Measurements from ENCODE around the gene PPP1R15A. TPM values are rescaled to one million over a fixed set of nuclear protein-coding genes. Genes with fewer than 3 reads are reported as not detected.
"Not testable (repeated sequence)": the region's sequence is repeated elsewhere in the genome, so short reads cannot be mapped to it uniquely, and the experiment has no call there.

Gene PPP1R15A
- 26.3 and 30.2 TPM in 2 replicates for total RNA-seq (2014; rRNA removed; shearing (Covaris generic))
- polyA plus RNA-seq (2015; cell fraction: cytosol; rRNA removed), result 43.9 and 54.8 TPM in 2 replicates
- polyA plus RNA-seq (2015; cell fraction: nucleus; rRNA removed), result 35.8 and 38.4 TPM in 2 replicates

DNA sequence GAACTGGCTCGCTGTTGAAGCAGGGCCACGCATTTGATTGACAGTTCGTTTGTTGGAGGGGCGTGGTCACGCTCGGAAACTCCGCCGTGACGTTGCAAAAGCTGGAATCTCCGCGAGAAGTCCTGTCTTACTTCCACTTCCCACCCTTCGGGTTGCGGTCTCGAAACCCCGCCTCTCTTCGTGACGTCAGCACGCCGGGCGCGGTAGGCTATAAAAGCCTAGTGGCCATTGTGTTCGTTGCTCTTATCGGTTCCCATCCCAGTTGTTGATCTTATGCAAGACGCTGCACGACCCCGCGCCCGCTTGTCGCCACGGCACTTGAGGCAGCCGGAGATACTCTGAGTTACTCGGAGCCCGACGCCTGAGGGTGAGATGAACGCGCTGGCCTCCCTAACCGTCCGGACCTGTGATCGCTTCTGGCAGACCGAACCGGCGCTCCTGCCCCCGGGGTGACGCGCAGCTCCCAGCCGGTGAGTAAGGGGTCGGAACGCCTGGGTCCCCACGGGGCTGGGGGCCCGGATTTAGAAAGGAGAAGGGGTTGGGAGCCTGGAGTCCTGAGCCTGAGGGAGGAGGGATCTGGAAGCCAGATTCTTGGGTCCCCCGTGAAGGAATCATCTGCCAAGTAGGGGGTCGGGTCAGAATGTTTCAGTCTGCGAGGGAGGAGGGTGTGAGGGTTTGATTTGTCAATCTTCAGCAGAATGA lies at the start of gene PPP1R15A:
TSS of gene PPP1R15A (plus strand) at position 240 of the 702 bp plus-strand sequence. CDS start 813 bp downstream, outside the sequence.
- in situ Hi-C loops (cut with HindIII; ENCODE audit: low pct_unique_long_range_greater_than_20kb, low sequenced_read_pairs), result no loop called here
- peak; percentile 98 for DNase-seq (ENCODE audit: low read depth, low spot score)

DNA sequence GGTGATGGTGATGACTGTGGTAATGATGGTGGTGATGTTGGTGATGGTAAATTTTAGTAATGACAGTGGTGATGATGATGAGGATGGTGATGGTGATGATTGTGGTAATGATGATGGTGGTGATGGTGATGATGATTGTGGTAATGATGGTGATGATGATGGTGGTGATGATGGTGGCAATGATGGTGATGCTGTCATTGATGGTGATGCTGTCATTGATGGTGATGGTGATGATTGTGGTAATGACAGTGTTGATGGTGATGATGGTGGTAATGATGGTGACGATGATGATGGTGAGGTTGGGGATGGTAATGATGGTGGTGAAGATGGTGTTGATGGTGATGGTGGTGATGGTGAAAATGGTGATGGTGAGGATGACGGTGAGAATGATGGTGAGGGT lies 49.7 kb upstream of the PPP1R15A start:
- in situ Hi-C loops (cut with HindIII; ENCODE audit: low pct_unique_long_range_greater_than_20kb, low sequenced_read_pairs), result no loop called here
- no peak for DNase-seq (ENCODE audit: low read depth, low spot score)

DNA sequence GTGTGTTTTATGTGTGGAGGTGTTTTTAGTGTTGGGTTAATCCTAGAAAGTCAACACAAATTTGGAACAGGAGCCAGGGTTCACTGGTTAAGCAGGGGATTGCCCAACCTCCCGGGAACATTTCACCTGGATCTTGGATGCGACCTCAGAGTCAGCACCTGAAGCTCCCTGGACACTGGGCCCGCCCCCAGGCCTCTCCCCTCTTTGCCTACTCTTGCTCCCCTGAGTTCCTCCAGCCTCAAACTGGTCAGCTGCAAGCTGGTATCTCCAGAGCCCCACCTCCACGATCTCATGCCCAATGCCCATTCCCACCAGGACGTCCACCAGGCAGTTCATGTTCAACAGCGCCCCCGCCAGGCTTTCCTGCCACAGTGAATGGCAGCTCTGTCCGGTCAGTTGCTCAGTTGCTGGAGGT lies 45.6 kb upstream of the PPP1R15A start:
- in situ Hi-C loops (cut with HindIII; ENCODE audit: low pct_unique_long_range_greater_than_20kb, low sequenced_read_pairs), result no loop called here
- peak; percentile 32 for DNase-seq (ENCODE audit: low read depth, low spot score)

DNA sequence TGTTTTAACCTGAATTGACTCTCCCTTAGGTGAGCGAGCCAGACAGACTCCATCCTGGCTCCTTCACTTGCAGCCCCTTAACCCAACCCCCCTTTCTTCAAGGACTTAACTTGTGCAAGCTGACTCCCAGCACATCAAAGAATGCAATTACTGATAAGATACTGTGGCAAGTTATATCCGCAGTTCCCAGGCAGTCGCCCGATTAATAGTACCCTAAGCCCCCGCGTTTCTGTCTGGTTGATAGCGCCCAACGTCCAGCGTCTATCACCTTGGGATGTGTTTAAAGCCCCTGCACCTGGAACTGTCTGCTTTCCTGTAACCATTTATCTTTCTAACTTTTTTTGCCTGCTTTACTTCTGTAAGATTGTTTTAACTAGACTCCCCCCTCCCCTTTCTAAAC lies 42.1 kb upstream of the PPP1R15A start:
- in situ Hi-C loops (cut with HindIII; ENCODE audit: low pct_unique_long_range_greater_than_20kb, low sequenced_read_pairs), result no loop called here
- no peak for DNase-seq (ENCODE audit: low read depth, low spot score)

DNA sequence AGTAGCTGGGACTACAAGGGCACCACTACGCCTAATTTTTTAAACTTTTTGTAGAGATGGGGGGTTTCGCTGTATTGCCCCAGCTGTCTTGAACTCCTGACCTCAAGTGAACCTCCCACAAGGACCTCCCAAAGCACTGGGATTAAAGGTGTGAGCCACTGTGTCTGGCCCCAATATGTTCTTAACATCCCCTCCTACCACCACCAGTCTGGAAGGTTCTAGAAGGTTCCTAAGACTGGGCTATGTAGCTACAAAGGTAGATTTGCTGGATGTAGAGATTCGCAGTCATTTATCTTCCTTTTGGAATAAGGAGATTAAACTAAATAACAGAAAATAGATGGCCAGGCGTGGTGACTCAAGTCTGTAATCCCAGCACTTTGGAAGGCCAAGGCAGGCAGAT lies 41.3 kb upstream of the PPP1R15A start:
- in situ Hi-C loops (cut with HindIII; ENCODE audit: low pct_unique_long_range_greater_than_20kb, low sequenced_read_pairs), result no loop called here
- DNase-seq (ENCODE audit: low read depth, low spot score), result no peak

DNA sequence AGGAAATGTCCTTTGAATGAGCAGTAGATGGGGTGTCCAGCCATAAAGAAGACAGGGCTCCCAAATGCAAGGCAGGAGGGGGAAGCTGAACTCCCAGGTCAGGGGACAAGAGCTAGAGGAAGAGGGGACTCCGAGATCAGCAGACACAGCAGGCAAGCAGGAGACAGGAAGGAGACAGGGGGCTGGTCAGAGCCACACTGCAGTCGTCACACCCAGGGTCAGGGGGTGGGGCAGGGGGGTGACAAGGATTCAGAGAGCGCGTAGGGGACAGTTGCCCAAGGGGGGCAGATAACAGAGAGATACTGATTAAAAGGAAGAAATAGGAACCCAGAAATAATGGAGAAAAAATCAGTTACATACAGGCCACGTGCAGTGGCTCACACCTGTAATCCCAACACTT lies 39.2 kb upstream of the PPP1R15A start:
- DNase-seq (ENCODE audit: low read depth, low spot score), result no peak
- in situ Hi-C loops (cut with HindIII; ENCODE audit: low pct_unique_long_range_greater_than_20kb, low sequenced_read_pairs), result no loop called here

DNA sequence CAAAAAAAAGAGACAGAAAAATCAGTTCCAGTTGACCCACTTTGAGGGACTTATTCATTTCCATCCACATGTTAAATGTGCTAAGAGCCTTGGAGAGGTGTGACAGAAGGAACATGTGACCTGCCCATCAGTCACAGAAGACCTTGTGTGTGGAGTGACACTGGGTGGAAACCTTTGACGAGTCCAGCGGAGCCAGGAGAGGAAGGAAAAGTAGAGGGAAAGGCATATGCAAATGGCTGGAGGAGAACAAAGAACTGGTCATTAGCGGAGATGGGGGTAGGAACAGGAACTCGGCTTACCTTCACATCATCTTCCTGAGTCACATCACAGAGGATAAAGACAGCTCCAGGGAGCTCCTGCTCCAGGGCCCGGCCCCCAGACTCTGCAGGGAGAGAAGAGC lies 38.2 kb upstream of the PPP1R15A start:
- peak; percentile 39 for DNase-seq (ENCODE audit: low read depth, low spot score)
- in situ Hi-C loops (cut with HindIII; ENCODE audit: low pct_unique_long_range_greater_than_20kb, low sequenced_read_pairs), result no loop called here

DNA sequence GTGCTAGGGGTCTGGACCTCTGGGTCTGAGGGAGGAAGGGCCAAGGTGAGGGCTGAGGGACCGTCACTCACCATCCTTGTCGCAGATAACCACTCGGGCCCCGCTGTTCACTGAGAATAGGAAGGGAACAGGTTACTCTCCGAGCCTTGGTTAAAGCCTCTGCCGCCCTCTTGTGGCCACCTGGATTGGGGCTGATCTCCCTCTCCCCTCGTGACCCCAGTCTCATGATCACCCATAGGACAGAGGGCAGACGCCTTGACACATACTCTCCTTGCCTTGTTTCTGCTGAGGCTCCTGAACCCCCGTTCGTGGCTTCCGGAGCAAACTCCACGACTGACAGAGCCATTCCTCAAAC lies 36.5 kb upstream of the PPP1R15A start:
- in situ Hi-C loops (cut with HindIII; ENCODE audit: low pct_unique_long_range_greater_than_20kb, low sequenced_read_pairs), result no loop called here
- DNase-seq (ENCODE audit: low read depth, low spot score), result peak; percentile 93

DNA sequence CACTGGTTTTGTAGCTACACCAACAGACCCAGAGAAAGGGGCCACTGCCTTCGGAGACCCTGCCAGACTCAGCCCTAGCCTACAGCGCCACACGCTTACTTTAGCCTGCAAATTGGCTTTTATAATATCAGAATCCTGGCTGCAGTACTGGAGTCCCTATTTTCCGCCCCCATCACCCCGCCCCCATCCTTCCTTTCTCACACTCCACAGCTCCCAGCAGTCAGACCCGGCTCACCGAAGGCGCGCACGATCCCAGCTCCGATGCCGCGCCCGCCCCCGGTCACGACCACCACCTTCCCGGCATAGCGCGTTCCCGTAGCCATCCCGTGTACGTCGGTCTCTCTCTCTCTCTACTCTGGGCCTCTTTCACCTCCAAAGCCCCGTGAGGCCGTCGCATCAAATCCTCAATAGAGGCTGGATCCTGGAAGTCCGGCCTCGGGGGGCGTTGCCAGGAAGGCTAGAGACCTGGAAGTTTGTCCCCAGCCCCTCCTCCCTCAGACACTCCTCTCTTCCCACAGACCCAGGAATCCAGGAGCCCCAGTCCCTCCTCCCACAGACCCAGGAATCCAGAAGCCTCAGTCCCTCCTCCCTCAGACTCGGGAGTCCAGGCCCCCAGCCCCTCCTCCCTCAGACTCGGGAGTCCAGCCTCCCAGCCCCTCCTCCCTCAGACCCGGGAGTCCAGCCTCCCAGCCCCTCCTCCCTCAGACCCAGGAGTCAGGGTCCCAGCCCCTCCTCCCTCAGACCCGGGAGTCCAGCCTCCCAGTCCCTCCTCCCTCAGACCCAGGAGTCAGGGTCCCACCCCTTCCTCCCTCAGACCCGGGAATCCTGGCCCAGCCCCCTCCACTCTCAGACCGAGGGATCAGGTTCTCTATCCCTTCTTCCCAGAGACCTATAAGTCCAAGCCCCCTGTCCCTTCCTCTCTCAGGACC lies 35.9 kb upstream of the PPP1R15A start, which contains the start of gene HSD17B14:
TSS of gene HSD17B14 (minus strand) at position 403 of the 929 bp plus-strand sequence. CDS start at position 323, 80 bp downstream.
- in situ Hi-C loops (cut with HindIII; ENCODE audit: low pct_unique_long_range_greater_than_20kb, low sequenced_read_pairs), result no loop called here
- DNase-seq (ENCODE audit: low read depth, low spot score), result peak; percentile 60

DNA sequence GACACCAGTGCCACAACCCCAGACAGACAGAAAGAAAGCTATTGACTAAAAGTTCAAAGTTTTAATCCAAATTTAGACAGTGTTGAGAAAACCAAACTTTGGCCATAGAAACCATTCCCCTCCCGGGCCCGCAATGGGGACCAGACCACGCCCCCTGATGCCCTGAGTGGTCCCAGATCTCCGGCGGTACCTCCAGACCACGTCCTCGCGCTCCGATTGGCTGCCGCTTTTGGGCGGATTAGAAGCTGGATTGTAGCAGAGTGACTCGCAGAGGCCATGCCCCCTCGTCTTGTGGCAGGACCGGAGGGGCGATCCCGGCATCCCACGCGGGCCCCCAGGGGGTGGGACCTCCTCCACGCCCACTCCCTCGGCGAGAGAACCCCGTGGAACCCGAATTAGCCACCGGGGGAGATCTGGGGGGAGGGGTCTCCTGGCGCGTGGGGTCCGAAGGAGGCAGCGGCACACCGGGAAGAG lies 35.1 kb upstream of the PPP1R15A start:
- in situ Hi-C loops (cut with HindIII; ENCODE audit: low pct_unique_long_range_greater_than_20kb, low sequenced_read_pairs), result no loop called here
- peak; percentile 94 for DNase-seq (ENCODE audit: low read depth, low spot score)

DNA sequence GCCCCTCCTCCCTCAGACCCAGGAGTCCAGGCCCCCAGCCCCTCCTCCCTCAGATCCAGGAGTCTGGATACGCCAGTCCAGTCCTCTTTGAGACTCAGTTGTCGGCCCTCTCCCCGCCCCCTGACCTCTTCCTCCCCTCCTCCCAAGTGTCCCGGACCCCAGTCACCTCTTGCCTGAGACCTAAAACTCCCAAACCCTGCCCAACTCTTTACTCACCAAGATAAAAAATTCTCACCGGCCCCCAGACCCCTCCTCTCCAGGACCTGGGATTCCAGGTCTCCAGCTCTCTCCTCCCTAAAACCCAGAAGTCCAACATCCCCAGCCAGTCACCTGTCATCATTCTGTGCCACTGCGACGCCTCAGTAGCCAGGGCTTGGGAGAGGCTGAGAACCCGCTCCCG lies 34.5 kb upstream of the PPP1R15A start:
- in situ Hi-C loops (cut with HindIII; ENCODE audit: low pct_unique_long_range_greater_than_20kb, low sequenced_read_pairs), result no loop called here
- DNase-seq (ENCODE audit: low read depth, low spot score), result no peak

DNA sequence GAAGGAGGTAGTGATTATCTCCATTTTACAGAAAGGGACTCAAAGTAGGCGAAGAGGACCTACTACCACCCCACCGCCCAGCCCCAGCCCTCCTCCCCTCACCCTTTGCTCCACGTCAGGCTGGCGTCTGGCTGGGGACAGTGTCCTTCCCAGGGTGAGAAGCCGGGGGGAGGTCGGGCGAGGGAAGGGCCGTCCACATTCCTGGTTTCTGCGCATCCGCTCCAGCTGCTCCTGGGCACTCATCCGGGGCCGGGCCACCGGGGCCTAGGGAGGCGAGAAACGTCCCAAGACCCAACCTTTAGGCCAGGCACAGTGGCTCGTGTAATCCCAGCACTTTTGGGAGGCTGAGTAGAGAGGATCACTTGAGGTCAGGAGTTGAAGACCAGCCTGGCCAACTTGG lies 31.2 kb upstream of the PPP1R15A start:
- in situ Hi-C loops (cut with HindIII; ENCODE audit: low pct_unique_long_range_greater_than_20kb, low sequenced_read_pairs), result no loop called here
- no peak for DNase-seq (ENCODE audit: low read depth, low spot score)

DNA sequence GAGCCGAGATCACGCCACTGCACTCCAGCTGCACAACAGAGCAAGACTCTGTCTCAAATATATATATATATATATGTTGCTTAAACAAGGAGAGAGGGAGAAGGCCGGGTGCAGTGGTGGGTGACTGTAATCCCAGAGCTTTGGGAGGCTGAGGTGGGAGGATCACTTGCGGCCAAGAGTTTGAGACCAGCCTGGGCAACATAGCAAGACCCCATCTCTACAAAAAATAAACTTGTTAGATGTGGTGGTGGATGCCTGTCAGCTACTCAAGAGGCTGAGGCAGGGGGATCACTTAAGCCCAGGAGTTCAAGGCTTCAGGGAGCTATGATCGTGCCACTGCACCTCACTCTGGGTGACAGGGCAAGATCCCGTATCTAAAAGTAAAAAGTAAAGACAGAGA lies 30.6 kb upstream of the PPP1R15A start:
- no peak for DNase-seq (ENCODE audit: low read depth, low spot score)

DNA sequence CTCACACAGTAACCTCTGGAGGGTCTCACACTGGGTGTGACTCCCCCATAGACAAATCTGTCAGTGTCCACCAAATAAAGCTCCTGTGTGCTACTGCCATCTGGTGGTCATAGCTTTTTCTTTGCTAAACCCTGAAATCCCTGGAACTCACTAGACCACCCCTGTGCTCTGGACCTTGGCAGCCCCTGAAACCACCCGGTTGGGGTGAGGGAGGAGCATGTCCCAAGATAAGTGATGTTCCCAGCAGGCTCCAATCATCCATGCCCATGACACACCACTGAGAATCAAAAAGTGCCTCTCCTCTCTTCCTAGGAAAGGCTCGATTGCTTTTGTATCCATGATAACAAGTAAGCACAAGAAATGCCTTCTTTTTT lies 29.4 kb upstream of the PPP1R15A start:
- DNase-seq (ENCODE audit: low read depth, low spot score), result peak; percentile 78
- in situ Hi-C loops (cut with HindIII; ENCODE audit: low pct_unique_long_range_greater_than_20kb, low sequenced_read_pairs), result no loop called here

More for the DNA sequence above, 30.6 kb upstream of the PPP1R15A start:
- in situ Hi-C loops (cut with HindIII; ENCODE audit: low pct_unique_long_range_greater_than_20kb, low sequenced_read_pairs), result no loop called here

DNA sequence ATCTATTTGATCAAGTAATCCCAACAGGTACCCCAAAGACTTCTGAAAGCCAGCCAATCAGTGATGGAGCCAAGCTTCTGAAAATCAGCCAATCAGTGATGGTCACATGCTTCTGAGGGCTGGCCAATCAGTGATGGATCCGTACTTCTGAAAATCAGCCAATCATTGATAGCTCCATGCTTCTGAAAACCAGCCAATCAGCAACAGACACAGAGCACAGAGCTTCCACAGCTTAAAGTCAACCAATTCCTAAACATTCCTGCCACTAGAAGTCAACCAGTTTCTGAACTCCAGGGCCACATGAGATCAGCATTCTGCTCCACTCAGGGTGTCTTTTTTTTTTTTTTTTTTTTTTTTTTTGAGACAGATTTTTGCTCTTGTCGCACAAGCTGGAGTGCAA lies 27.7 kb upstream of the PPP1R15A start:
- DNase-seq (ENCODE audit: low read depth, low spot score), result peak; percentile 69
- in situ Hi-C loops (cut with HindIII; ENCODE audit: low pct_unique_long_range_greater_than_20kb, low sequenced_read_pairs), result no loop called here

DNA sequence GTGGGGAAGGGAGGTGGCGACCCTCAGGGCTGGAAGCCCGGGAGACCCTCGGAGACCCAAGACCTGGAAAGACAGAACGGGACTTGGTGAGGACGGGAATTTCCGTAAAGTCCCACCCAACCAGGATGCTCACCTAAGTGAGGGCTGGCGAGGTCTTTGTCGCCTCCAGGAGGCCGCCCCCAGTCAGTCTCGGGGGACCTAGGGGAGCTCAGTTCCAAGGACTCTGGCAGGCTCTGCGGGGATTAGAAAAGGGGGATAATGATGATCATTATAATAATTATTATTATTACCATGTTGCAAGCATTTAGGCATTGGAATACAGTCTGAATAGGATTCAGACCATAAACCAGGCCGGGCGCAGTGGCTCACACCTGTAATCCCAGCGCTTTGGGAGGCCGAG lies 26.8 kb upstream of the PPP1R15A start:
- no peak for DNase-seq (ENCODE audit: low read depth, low spot score)
- in situ Hi-C loops (cut with HindIII; ENCODE audit: low pct_unique_long_range_greater_than_20kb, low sequenced_read_pairs), result no loop called here

DNA sequence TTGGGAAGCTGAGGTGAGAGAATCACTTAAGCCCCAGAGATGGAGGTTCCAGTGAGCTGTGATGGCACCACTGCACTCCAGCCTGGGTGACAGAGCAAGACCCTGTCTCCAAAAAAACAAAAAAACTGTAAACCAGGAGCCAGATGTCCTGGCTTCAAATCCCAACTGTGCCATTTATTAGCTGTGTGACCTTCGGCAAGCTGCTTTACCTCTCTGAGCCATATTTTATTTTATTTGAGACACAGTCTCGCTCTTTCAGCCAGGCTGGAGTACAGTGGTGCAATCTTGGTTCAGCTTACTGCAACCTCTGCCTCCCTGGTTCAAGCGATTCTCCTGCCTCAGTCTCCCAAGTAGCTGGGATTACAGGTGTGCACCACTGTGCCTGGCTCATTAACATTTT lies 25.6 kb upstream of the PPP1R15A start:
- DNase-seq (ENCODE audit: low read depth, low spot score); in situ Hi-C loops (cut with HindIII; ENCODE audit: low pct_unique_long_range_greater_than_20kb, low sequenced_read_pairs): not testable (repeated sequence)

DNA sequence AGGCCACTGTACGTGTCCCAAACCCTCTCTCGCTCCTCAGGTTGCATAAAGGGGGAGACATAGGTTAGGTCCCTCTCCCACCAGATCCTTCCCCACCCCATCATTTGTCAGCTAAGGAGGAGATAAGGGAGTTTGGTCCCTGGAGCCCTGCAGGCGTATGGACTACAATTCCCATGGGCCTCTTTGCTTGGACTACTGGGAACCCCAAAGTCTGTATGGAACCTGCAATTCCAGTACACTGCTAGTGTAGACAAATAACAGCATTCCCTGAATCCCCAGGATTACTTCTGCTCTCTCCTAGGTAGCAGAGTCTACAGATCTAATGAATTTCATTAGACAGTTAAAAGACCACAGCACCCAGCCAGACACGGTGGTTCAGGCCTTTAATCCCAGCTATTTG lies 19.9 kb upstream of the PPP1R15A start:
- in situ Hi-C loops (cut with HindIII; ENCODE audit: low pct_unique_long_range_greater_than_20kb, low sequenced_read_pairs), result no loop called here
- no peak for DNase-seq (ENCODE audit: low read depth, low spot score)
